K562 (cell line): Measurements from ENCODE around the gene TTC27. TPM values are rescaled to one million over a fixed set of nuclear protein-coding genes. Genes with fewer than 3 reads are reported as not detected.
A peak's percentile ranks its signal among the peaks of the same experiment; 100 is the strongest.

Experiments
- ATAC-seq: fragments of 200-7000 bp; cut with Tn5 transposase; 3 replicates; pipeline ENCODE4 v1.9.1; 2020; ENCODE audit warnings: moderate library complexity
- BruUV-seq: library from RNA; stranded (reverse); fragments of 400-500 nt; replicated peaks from 2 replicates; lab custom pipeline; 2021; lab: Mats Ljungman, UMichigan
- CTCF ChIA-PET: fragments of 300-600 bp; formaldehyde crosslinking; extraction: SDS; loops from one replicate; lab custom pipeline; 2021; ENCODE audit warnings: low intra/inter-chr PET ratio; lab: Yijun Ruan, JAX
- POLR2A ChIA-PET: fragments of 300-600, 350-650 bp; sonication (Branson Sonifier 250); formaldehyde crosslinking; extraction: SDS; loops from one replicate; lab custom pipeline; 2021; ENCODE audit warnings: antibody characterized with exemption, inconsistent platforms; lab: Yijun Ruan, JAX
- DNase-seq, 4 experiments: peaks; one replicate each; pipeline versions ENCODE4 v3.0.0 to v3.0.0-alpha.2; 2011 to 2018; ENCODE audit warnings: low spot score in 3 of 4, mixed read lengths in 3 of 4; ENCODE audit errors: extremely low read depth in 1 of 4
- FAIRE-seq: peaks from 2 replicates; lab custom pipeline; 2011; peaks lifted over from hg19 to GRCh38; lab: Jason Lieb, UNC
- H2AFZ ChIP-seq: 2 replicates; pipeline ENCODE4 v1.6.0; 2011; ENCODE audit warnings: low read depth, low read length, control low read depth, inconsistent platforms
- H3K27ac ChIP-seq: fragments of 200-600 bp; 3 replicates; pipeline ENCODE4 v1.8.0; 2011; ENCODE audit warnings: low read depth, mild to moderate bottlenecking, control low read depth, inconsistent platforms, low read length, moderate library complexity, mixed read lengths; ENCODE audit errors: extremely low read depth
- H3K27me3 ChIP-seq, 2 experiments: fragments of 300-600 bp in 1 of 2; 2 replicates in 1 of 2; 3 replicates in 1 of 2; pipeline versions ENCODE4 v1.6.0 to v1.8.0; 2011; ENCODE audit warnings: inconsistent platforms in 2 of 2, low read length in 2 of 2, mild to moderate bottlenecking in 1 of 2, mixed read lengths in 1 of 2, moderate library complexity in 1 of 2; ENCODE audit not compliant: control insufficient read depth in 2 of 2, insufficient read depth in 2 of 2
- H3K36me3 ChIP-seq: fragments of 300-600 bp; 3 replicates; pipeline ENCODE4 v1.8.0; 2011; ENCODE audit warnings: mild to moderate bottlenecking, low read length, inconsistent platforms; ENCODE audit not compliant: control insufficient read depth, insufficient read depth
- H3K4me1 ChIP-seq, 2 experiments: fragments of 200-600 bp in 1 of 2; replicated peaks in 1 of 2; 2 replicates in 1 of 2; 3 replicates in 1 of 2; pipeline versions ENCODE4 v1.5.1 to v1.8.0; 2011; ENCODE audit warnings: inconsistent platforms in 2 of 2, low read length in 2 of 2, mild to moderate bottlenecking in 1 of 2, mixed read lengths in 1 of 2, moderate library complexity in 1 of 2; ENCODE audit not compliant: control insufficient read depth in 2 of 2, insufficient read depth in 2 of 2
- H3K4me2 ChIP-seq: 2 replicates; pipeline ENCODE4 v1.6.1; 2011; ENCODE audit warnings: low read length, control low read depth, inconsistent platforms, mixed read lengths; ENCODE audit not compliant: insufficient read depth
- H3K4me3 ChIP-seq: fragments of 200-600 bp; sonication (generic), shearing (Covaris generic); 2 replicates; pipeline ENCODE4 v1.5.1; 2016; ENCODE audit warnings: control low read depth, inconsistent platforms
- H3K79me2 ChIP-seq: fragments of 200-600 bp; 3 replicates; pipeline ENCODE4 v1.8.0; 2011; ENCODE audit warnings: low read length, inconsistent platforms; ENCODE audit not compliant: control insufficient read depth, insufficient read depth
- H3K9ac ChIP-seq, 2 experiments: 2 replicates each; pipeline versions ENCODE4 v1.6.0 to v1.6.1; 2011; ENCODE audit warnings: low read depth in 2 of 2, low read length in 2 of 2, control low read depth in 1 of 2, inconsistent platforms in 1 of 2, mild to moderate bottlenecking in 1 of 2, mixed read lengths in 1 of 2; ENCODE audit not compliant: insufficient read depth in 1 of 2
- H3K9me1 ChIP-seq: one replicate; pipeline ENCODE4 v1.6.0; 2011; ENCODE audit warnings: inconsistent platforms, mild to moderate bottlenecking, low read length, moderate library complexity; ENCODE audit not compliant: control insufficient read depth, insufficient read depth
- H3K9me3 ChIP-seq: replicated peaks from 2 replicates; pipeline ENCODE4 v1.5.1; 2011; ENCODE audit warnings: low read depth, low read length, inconsistent platforms; ENCODE audit not compliant: control insufficient read depth, insufficient read depth
- H4K20me1 ChIP-seq: replicated peaks from 2 replicates; pipeline ENCODE4 v1.6.1; 2011; ENCODE audit warnings: low read length, inconsistent platforms, mixed read lengths; ENCODE audit not compliant: control insufficient read depth, insufficient read depth
- ARID3B ChIP-seq: fragments of 250-450 bp; sonication (Bioruptor Pico); IDR thresholded peaks from 2 replicates; pipeline ENCODE4 v1.4.0; 2020; ENCODE audit warnings: borderline replicate concordance
- C11orf30 ChIP-seq: fragments of 450-650 bp; IDR thresholded peaks from 2 replicates; pipeline ENCODE4 v1.6.1; 2016; ENCODE audit warnings: low read depth, mild to moderate bottlenecking
- FOXJ2 ChIP-seq: fragments of 200-800 bp; sonication (Bioruptor generic); IDR thresholded peaks from 2 replicates; pipeline ENCODE4 v1.6.1; 2016; ENCODE audit warnings: missing genetic modification characterization, missing compliant biosample characterization
- GATAD2A ChIP-seq: fragments of 450-650 bp; IDR thresholded peaks from 2 replicates; pipeline ENCODE4 v1.6.1; 2017
- GMEB1 ChIP-seq: fragments of 250-450 bp; sonication (Bioruptor Pico); IDR thresholded peaks from 2 replicates; pipeline ENCODE4 v1.4.0; 2020; ENCODE audit warnings: mild to moderate bottlenecking
- KLF10 ChIP-seq: fragments of 250-450 bp; sonication (Bioruptor Pico); IDR thresholded peaks from 2 replicates; pipeline ENCODE4 v1.6.1; 2021; ENCODE audit warnings: matching md5 sums
- XRCC5 ChIP-seq: fragments of 200-400 bp; formaldehyde crosslinking; IDR thresholded peaks from 2 replicates; pipeline ENCODE4 v1.6.1; 2017; ENCODE audit warnings: low read depth, mild to moderate bottlenecking, low read length
- ZKSCAN3 ChIP-seq: fragments of 250-450 bp; sonication (Bioruptor Pico); IDR thresholded peaks from 2 replicates; pipeline ENCODE4 v1.4.0; 2020
- ZNF316 ChIP-seq: fragments of 450-650 bp; IDR thresholded peaks from 2 replicates; pipeline ENCODE4 v1.6.1; 2016
- WGBS: fragments of 100-300 bp; shearing (Covaris generic); methylation state at CpG from one replicate; pipeline ENCODE4 v1.1.6; 2016; ENCODE audit warnings: low coverage, mixed read lengths; ENCODE audit not compliant: insufficient coverage; ENCODE audit errors: missing lambda C conversion rate; 5-methylcytosine and 5-hydroxymethylcytosine counted together
- in situ Hi-C: fragments of 300-500 bp; cut with MboI; formaldehyde crosslinking; loops from 4 replicates; pipeline ENCODE4 v1.15.0; 2018; ENCODE audit warnings: inconsistent platforms, mixed read lengths
- intact Hi-C: fragments of 100-400 bp; cut with micrococcal nuclease; formaldehyde crosslinking; loops from 2 replicates; pipeline ENCODE4 v1.14.2; 2022
- polyA plus RNA-seq, 8 experiments: library from polyadenylated mRNA; depleted of rRNA in 4 of 8; stranded (reverse) in 5 of 8; unstranded in 3 of 8; fragments of >200 nt; fragmentation: Nextera tagmentation in 2 of 8; fragmentation: Illumina TruSeq in 1 of 8; extraction: Ambion mirVana in 2 of 8; extraction: Trizol in 1 of 8; gene quantifications; 2 replicates each; pipeline versions ENCODE4 v1.2.1 to v1.2.3, GENCODE V29; 2011 to 2014; ENCODE audit warnings: inconsistent platforms in 1 of 8, missing spikeins in 1 of 8
- total RNA-seq, 7 experiments: library from RNA; depleted of rRNA in 6 of 7; stranded (reverse); fragments of >200 nt in 6 of 7; fragmentation: Illumina TruSeq in 2 of 7; extraction: Trizol in 2 of 7; gene quantifications; 2 replicates each; pipeline versions ENCODE4 v1.2.1 to v1.2.3, GENCODE V29; 2011 to 2021; ENCODE audit warnings: low replicate concordance in 1 of 7

Gene TTC27
- total and polyA plus RNA-seq, 9 of the 15 experiments (the other 6 are each of a cell fraction or from before 2014, with no cell fraction given): 44.3 to 93.4 (median 57.3) TPM

GRCh38 chr2:32617599-32618189 is 10.2 kb upstream of the TTC27 start (continued):
- no peak for TF ChIP-seq ARID3B
- no peak for TF ChIP-seq FOXJ2 (tag)
- no peak for TF ChIP-seq KLF10
- TF ChIP-seq ZKSCAN3 (CRISPR knock-in tag): no peak
- no peak for TF ChIP-seq XRCC5
- TF ChIP-seq GMEB1: no peak

GRCh38 chr2:32622570-32623310 is 5.1 kb upstream of the TTC27 start:
- Histone ChIP-seq H3K27ac (no peak overlapping the region), H3K4me2 (no peak overlapping the region), H3K9me3 (no peaks in the 10 kb centered on the region), H3K4me1 (peaks cover 4 to 5% of the 10 kb centered on the region in 2 experiments; a peak in 2 of 5 replicates), H3K4me3 (no peak overlapping the region), H3K27me3 (no peaks in the 10 kb centered on the region), H4K20me1 (no peaks in the 10 kb centered on the region)
- 83% methylated on average over 2 of the region's 2 CpGs for WGBS
- POLR2A ChIA-PET: interaction anchor here (1.0 to 1.2 kb wide), 3 partner anchors 9 to 12 kb away, joined by 3 to 4 read pairs (median 3); no protein-coding TSS in a partner anchor
- intact Hi-C loops: no loop called here
- no peak for FAIRE-seq
- TF ChIP-seq GATAD2A (no peak), C11orf30 (peak; percentile 43; the same call in 1 of the 2 replicates), ZNF316 (0 out of 2 replicates have a peak, but pooled peaks have one; percentile 20)
- TF ChIP-seq, all 486 proteins: peak for 2
- Histone ChIP-seq H3K9me1 (peaks cover 3% of the 10 kb centered on the region), H3K36me3 (peaks cover 31% of the 10 kb centered on the region), H2AFZ (no peak overlapping the region), H3K9ac (no peak overlapping the region), H3K79me2 (no peaks in the 10 kb centered on the region)
- DNase-seq (no peak), ATAC-seq (no peak)
- no TSS peak for BruUV-seq
- in situ Hi-C loops: no loop called here
- CTCF ChIA-PET: no interaction called here
